HepG2 (cell line): ENCODE results near the gene CTSZ.

Source experiments
- JUN ChIP-seq: sonication (generic); formaldehyde crosslinking; IDR thresholded peaks from 2 replicates; pipeline ENCODE4 v1.4.0; 2020; ENCODE audit warnings: mild to moderate bottlenecking, missing genetic modification reagents
- NBN ChIP-seq: fragments of 450-650 bp; conservative IDR thresholded peaks from 2 replicates; pipeline ENCODE4 v1.6.1; 2017
- POLR2AphosphoS2 ChIP-seq: IDR thresholded peaks from 2 replicates; pipeline ENCODE4 v1.6.1; 2011; ENCODE audit warnings: low read depth, low read length, improper control_type of control experiment
- POLR2AphosphoS5 ChIP-seq: IDR thresholded peaks from 2 replicates; pipeline ENCODE4 v1.6.1; 2012; ENCODE audit warnings: low read depth, low read length
- REPIN1 ChIP-seq: sonication (generic); formaldehyde crosslinking; IDR thresholded peaks from 2 replicates; pipeline ENCODE4 v1.8.0; 2022; ENCODE audit warnings: missing genetic modification reagents, low read depth, mild to moderate bottlenecking, borderline replicate concordance
- STAG1 ChIP-seq: sonication (generic); formaldehyde crosslinking; IDR thresholded peaks from 2 replicates; pipeline ENCODE4 v1.4.0; 2020; ENCODE audit warnings: missing genetic modification reagents
- ZFP41 ChIP-seq: sonication (generic); formaldehyde crosslinking; IDR thresholded peaks from 2 replicates; pipeline ENCODE4 v1.4.0; 2020; ENCODE audit warnings: mild to moderate bottlenecking, missing genetic modification reagents, borderline replicate concordance
- ZNF652 ChIP-seq: IDR thresholded peaks from 2 replicates; pipeline ENCODE4 v1.6.1; 2016; ENCODE audit warnings: low read depth, borderline replicate concordance
- TF ChIP-seq, protein P1 (sequence below): sonication (generic); formaldehyde crosslinking; IDR thresholded peaks from 2 replicates; pipeline ENCODE4 v1.8.1; 2022; ENCODE audit warnings: mild to moderate bottlenecking, missing genetic modification reagents
- TF ChIP-seq, protein P2 (sequence below): sonication (generic); formaldehyde crosslinking; IDR thresholded peaks from 2 replicates; pipeline ENCODE4 v1.5.1; 2020; ENCODE audit warnings: mild to moderate bottlenecking, moderate library complexity, missing genetic modification reagents
- TF ChIP-seq, protein P3 (sequence below): sonication (generic); formaldehyde crosslinking; IDR thresholded peaks from 2 replicates; pipeline ENCODE4 v1.5.0; 2020; ENCODE audit warnings: mild to moderate bottlenecking, missing genetic modification reagents, moderate library complexity
- TF ChIP-seq, protein P4 (sequence below): sonication (generic); formaldehyde crosslinking; IDR thresholded peaks from 2 replicates; pipeline ENCODE4 v1.4.0; 2020; ENCODE audit warnings: missing genetic modification reagents

DNA sequence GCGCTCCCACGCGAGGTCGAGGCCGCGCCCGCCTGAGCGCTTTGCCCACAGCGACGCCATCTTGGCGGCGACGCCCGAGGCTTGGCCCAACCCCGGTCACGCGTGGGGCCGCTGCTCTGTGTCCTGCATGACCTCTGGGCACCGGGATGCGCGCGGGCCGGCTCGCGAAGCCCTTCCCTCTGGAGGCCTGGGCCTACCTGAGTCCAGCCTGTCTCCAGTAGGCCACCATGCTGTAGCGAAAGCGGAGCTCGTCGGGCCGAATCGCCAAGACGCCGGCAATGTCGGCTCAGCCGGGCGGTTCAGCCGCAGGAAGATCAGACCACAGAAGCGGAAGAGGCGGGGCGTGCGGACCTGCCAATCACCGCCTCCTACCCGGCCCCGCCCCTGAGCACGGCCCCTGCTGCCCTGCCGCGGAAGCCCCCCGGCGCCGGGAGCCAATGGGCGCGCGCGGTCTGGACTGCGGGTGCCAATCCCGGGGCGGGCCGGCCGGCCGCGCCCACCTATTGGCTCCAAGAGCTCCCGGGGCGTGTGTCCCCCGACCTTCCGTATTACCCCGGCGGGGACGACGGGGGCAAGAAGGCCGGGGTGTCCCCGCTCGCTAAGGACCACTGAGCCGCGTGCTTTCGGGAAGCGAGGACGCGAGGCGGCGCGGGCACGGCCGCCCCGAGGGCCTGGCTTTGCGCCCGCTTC lies 25.1 kb upstream of the CTSZ start, which contains the start of gene ATP5F1E:
- TF ChIP-seq, protein P1, sequence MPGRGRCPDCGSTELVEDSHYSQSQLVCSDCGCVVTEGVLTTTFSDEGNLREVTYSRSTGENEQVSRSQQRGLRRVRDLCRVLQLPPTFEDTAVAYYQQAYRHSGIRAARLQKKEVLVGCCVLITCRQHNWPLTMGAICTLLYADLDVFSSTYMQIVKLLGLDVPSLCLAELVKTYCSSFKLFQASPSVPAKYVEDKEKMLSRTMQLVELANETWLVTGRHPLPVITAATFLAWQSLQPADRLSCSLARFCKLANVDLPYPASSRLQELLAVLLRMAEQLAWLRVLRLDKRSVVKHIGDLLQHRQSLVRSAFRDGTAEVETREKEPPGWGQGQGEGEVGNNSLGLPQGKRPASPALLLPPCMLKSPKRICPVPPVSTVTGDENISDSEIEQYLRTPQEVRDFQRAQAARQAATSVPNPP (CRISPR knock-in tag), result peak; percentile 99
- TF ChIP-seq, protein P2, sequence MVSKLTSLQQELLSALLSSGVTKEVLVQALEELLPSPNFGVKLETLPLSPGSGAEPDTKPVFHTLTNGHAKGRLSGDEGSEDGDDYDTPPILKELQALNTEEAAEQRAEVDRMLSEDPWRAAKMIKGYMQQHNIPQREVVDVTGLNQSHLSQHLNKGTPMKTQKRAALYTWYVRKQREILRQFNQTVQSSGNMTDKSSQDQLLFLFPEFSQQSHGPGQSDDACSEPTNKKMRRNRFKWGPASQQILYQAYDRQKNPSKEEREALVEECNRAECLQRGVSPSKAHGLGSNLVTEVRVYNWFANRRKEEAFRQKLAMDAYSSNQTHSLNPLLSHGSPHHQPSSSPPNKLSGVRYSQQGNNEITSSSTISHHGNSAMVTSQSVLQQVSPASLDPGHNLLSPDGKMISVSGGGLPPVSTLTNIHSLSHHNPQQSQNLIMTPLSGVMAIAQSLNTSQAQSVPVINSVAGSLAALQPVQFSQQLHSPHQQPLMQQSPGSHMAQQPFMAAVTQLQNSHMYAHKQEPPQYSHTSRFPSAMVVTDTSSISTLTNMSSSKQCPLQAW (CRISPR knock-in tag), result peak; percentile 83
- TF ChIP-seq NBN (no peak), JUN (CRISPR knock-in tag) (no peak; the same call in 1 of the 2 replicates), ZNF652 (CRISPR knock-in tag) (peak; percentile 4; the same call in 1 of the 2 replicates), REPIN1 (CRISPR knock-in tag) (peak; percentile 62; the same call in 1 of the 2 replicates), POLR2AphosphoS5 (peak; percentile 88), ZFP41 (CRISPR knock-in tag) (peak; percentile 92; the same call in 1 of the 2 replicates), STAG1 (CRISPR knock-in tag) (peak; percentile 34; the same call in 1 of the 2 replicates), POLR2AphosphoS2 (no peak)
- TF ChIP-seq, protein P3, sequence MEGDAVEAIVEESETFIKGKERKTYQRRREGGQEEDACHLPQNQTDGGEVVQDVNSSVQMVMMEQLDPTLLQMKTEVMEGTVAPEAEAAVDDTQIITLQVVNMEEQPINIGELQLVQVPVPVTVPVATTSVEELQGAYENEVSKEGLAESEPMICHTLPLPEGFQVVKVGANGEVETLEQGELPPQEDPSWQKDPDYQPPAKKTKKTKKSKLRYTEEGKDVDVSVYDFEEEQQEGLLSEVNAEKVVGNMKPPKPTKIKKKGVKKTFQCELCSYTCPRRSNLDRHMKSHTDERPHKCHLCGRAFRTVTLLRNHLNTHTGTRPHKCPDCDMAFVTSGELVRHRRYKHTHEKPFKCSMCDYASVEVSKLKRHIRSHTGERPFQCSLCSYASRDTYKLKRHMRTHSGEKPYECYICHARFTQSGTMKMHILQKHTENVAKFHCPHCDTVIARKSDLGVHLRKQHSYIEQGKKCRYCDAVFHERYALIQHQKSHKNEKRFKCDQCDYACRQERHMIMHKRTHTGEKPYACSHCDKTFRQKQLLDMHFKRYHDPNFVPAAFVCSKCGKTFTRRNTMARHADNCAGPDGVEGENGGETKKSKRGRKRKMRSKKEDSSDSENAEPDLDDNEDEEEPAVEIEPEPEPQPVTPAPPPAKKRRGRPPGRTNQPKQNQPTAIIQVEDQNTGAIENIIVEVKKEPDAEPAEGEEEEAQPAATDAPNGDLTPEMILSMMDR (CRISPR knock-in tag), result peak; percentile 21; the same call in 1 of the 2 replicates
- TF ChIP-seq, protein P4, sequence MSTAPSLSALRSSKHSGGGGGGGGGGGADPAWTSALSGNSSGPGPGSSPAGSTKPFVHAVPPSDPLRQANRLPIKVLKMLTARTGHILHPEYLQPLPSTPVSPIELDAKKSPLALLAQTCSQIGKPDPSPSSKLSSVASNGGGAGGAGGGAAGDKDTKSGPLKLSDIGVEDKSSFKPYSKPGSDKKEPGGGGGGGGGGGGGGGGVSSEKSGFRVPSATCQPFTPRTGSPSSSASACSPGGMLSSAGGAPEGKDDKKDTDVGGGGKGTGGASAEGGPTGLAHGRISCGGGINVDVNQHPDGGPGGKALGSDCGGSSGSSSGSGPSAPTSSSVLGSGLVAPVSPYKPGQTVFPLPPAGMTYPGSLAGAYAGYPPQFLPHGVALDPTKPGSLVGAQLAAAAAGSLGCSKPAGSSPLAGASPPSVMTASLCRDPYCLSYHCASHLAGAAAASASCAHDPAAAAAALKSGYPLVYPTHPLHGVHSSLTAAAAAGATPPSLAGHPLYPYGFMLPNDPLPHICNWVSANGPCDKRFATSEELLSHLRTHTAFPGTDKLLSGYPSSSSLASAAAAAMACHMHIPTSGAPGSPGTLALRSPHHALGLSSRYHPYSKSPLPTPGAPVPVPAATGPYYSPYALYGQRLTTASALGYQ (CRISPR knock-in tag), result peak; percentile 56
